IMR-90 (cell line): ENCODE data around the gene PRPSAP1. TPM values are rescaled to one million over a fixed set of nuclear protein-coding genes. Genes with fewer than 3 reads are reported as not detected.
A peak's percentile ranks its signal among the peaks of the same experiment; 100 is the strongest.
"Not testable (repeated sequence)": the region's sequence is repeated elsewhere in the genome, so short reads cannot be mapped to it uniquely, and the experiment has no call there.

Experiments
- ATAC-seq: fragments of 200-7000 bp; cut with Tn5 transposase; 2 replicates; pipeline ENCODE4 v1.9.1; 2020; ENCODE audit warnings: low read depth, mild to moderate bottlenecking, moderate library complexity
- BruUV-seq: library from RNA; stranded (reverse); fragments of 400-500 nt; replicated peaks from 2 replicates; lab custom pipeline; 2021; lab: Mats Ljungman, UMichigan
- CTCF ChIA-PET: fragments of 300-600 bp; formaldehyde crosslinking; extraction: SDS; loops from one replicate; lab custom pipeline; 2021; ENCODE audit warnings: antibody characterized with exemption; lab: Yijun Ruan, JAX
- POLR2A ChIA-PET: fragments of 300-600 bp; sonication (Branson Sonifier 250); formaldehyde crosslinking; loops from one replicate; lab custom pipeline; 2022; ENCODE audit warnings: antibody characterized with exemption; ENCODE audit not compliant: unreplicated experiment; lab: Charles Lee
- DNase-seq: peaks from one replicate; pipeline ENCODE4 v3.0.0; 2013
- H2AFZ ChIP-seq: replicated peaks from 2 replicates; pipeline ENCODE3; 2013; ENCODE audit warnings: low read length, mild to moderate bottlenecking; ENCODE audit not compliant: poor library complexity
- H2AK5ac ChIP-seq: 2 replicates; pipeline ENCODE4 v1.6.1; 2013; ENCODE audit warnings: low read depth, low read length, inconsistent platforms
- H2AK9ac ChIP-seq: replicated peaks from 2 replicates; pipeline ENCODE3; 2013; ENCODE audit warnings: mild to moderate bottlenecking, low read depth, low read length, moderate library complexity; ENCODE audit not compliant: poor library complexity
- H2BK120ac ChIP-seq: 2 replicates; pipeline ENCODE4 v1.6.1; 2013; ENCODE audit warnings: low read depth, low read length, inconsistent platforms
- H2BK15ac ChIP-seq: 3 replicates; pipeline ENCODE4 v1.6.1; 2013; ENCODE audit warnings: low read depth, low read length, inconsistent platforms
- H2BK20ac ChIP-seq: 2 replicates; pipeline ENCODE4 v1.6.1; 2013; ENCODE audit warnings: low read depth, mild to moderate bottlenecking, inconsistent platforms, low read length, moderate library complexity
- H2BK5ac ChIP-seq: 2 replicates; pipeline ENCODE4 v1.6.1; 2013; ENCODE audit warnings: mild to moderate bottlenecking, low read depth, low read length, inconsistent platforms; ENCODE audit not compliant: poor library complexity, severe bottlenecking
- H3K14ac ChIP-seq: replicated peaks from 2 replicates; pipeline ENCODE4 v1.6.1; 2013; ENCODE audit warnings: low read depth, low read length, inconsistent platforms
- H3K18ac ChIP-seq: 2 replicates; pipeline ENCODE4 v1.6.1; 2013; ENCODE audit warnings: low read depth, low read length, control low read depth
- H3K23ac ChIP-seq: 2 replicates; pipeline ENCODE4 v1.6.1; 2013; ENCODE audit warnings: low read depth, low read length, inconsistent platforms
- H3K27ac ChIP-seq: 2 replicates; pipeline ENCODE4 v1.5.1; 2013; ENCODE audit warnings: mild to moderate bottlenecking, control low read depth, low read length; ENCODE audit not compliant: insufficient read depth
- H3K27me3 ChIP-seq: 2 replicates; pipeline ENCODE4 v1.6.1; 2013; ENCODE audit warnings: low read length; ENCODE audit not compliant: control insufficient read depth, insufficient read depth
- H3K36me3 ChIP-seq: 2 replicates; pipeline ENCODE4 v1.6.1; 2013; ENCODE audit warnings: low read length, mixed read lengths; ENCODE audit not compliant: control insufficient read depth, insufficient read depth
- H3K4ac ChIP-seq: 2 replicates; pipeline ENCODE4 v1.6.1; 2013; ENCODE audit warnings: low read depth, low read length, inconsistent platforms
- H3K4me1 ChIP-seq: 2 replicates; pipeline ENCODE4 v1.6.1; 2013; ENCODE audit warnings: low read length, mixed read lengths; ENCODE audit not compliant: control insufficient read depth, insufficient read depth
- H3K4me2 ChIP-seq: 2 replicates; pipeline ENCODE4 v1.6.1; 2013; ENCODE audit warnings: low read depth, mild to moderate bottlenecking, control low read depth, low read length, moderate library complexity
- H3K4me3 ChIP-seq: 2 replicates; pipeline ENCODE4 v1.5.1; 2013; ENCODE audit warnings: low read depth, mild to moderate bottlenecking, control low read depth, low read length, moderate library complexity; ENCODE audit not compliant: insufficient read depth
- H3K56ac ChIP-seq: 2 replicates; pipeline ENCODE4 v1.6.1; 2013; ENCODE audit warnings: low read length, inconsistent platforms; ENCODE audit not compliant: insufficient read depth; ENCODE audit errors: extremely low read depth
- H3K79me1 ChIP-seq, 2 experiments: 2 replicates each; pipeline ENCODE4 v1.6.1; 2013; ENCODE audit warnings: low read length in 2 of 2, inconsistent platforms in 1 of 2, low read depth in 1 of 2
- H3K9ac ChIP-seq: 2 replicates; pipeline ENCODE4 v1.6.1; 2013; ENCODE audit warnings: low read depth, low read length, control low read depth
- H3K9me1 ChIP-seq: 2 replicates; pipeline ENCODE4 v1.6.1; 2013; ENCODE audit warnings: low read length, inconsistent platforms; ENCODE audit not compliant: insufficient read depth
- H3K9me3 ChIP-seq: 2 replicates; pipeline ENCODE4 v1.6.1; 2013; ENCODE audit warnings: low read length; ENCODE audit not compliant: control insufficient read depth, insufficient read depth
- H4K20me1 ChIP-seq: 2 replicates; pipeline ENCODE4 v1.6.1; 2013; ENCODE audit warnings: low read length, inconsistent platforms; ENCODE audit not compliant: insufficient read depth
- H4K5ac ChIP-seq: 2 replicates; pipeline ENCODE4 v1.6.1; 2013; ENCODE audit warnings: mild to moderate bottlenecking, low read depth, low read length, control low read depth
- H4K8ac ChIP-seq, 2 experiments: 2 replicates each; pipeline ENCODE4 v1.6.1; 2013; ENCODE audit warnings: low read depth in 2 of 2, low read length in 2 of 2, control low read depth in 1 of 2, inconsistent platforms in 1 of 2
- H4K91ac ChIP-seq: 2 replicates; pipeline ENCODE4 v1.6.1; 2013; ENCODE audit warnings: low read depth, low read length, inconsistent platforms; ENCODE audit not compliant: insufficient read depth
- CEBPB ChIP-seq: IDR thresholded peaks from 2 replicates; pipeline ENCODE4 v1.6.1; 2012; ENCODE audit warnings: low read depth, low read length, improper control_type of control experiment
- MAFK ChIP-seq: IDR thresholded peaks from 2 replicates; pipeline ENCODE4 v1.6.1; 2012; ENCODE audit warnings: low read depth, low read length, improper control_type of control experiment
- MAZ ChIP-seq: IDR thresholded peaks from 2 replicates; pipeline ENCODE4 v1.6.1; 2012; ENCODE audit warnings: low read depth, mild to moderate bottlenecking, low read length, improper control_type of control experiment, moderate library complexity, borderline replicate concordance
- POLR2A ChIP-seq: IDR thresholded peaks from 2 replicates; pipeline ENCODE4 v1.6.1; 2012; ENCODE audit warnings: mild to moderate bottlenecking, low read depth, low read length
- WGBS, 2 experiments: methylation state at CpG; one replicate each; pipeline versions ENCODE4 v1.1.5 to v1.1.7; 2013; ENCODE audit warnings: missing lambda C conversion rate in 2 of 2; ENCODE audit not compliant: insufficient read length in 1 of 2; ENCODE audit errors: extremely low coverage in 2 of 2; 5-methylcytosine and 5-hydroxymethylcytosine counted together
- dilution Hi-C: fragments of 300-500 bp; cut with HindIII; formaldehyde crosslinking; loops from one replicate; pipeline ENCODE4 v1.14.3; 2018; ENCODE audit warnings: low sequenced_read_pairs; ENCODE audit not compliant: unreplicated experiment
- in situ Hi-C: fragments of 300-500 bp; cut with MboI; formaldehyde crosslinking; loops from 3 replicates; pipeline ENCODE4 v1.14.3; 2019; ENCODE audit warnings: low sequenced_read_pairs, inconsistent platforms, mixed read lengths
- intact Hi-C: fragments of 100-400 bp; cut with micrococcal nuclease; formaldehyde crosslinking; loops from 2 replicates; pipeline ENCODE4 v1.10.0; 2022
- polyA plus RNA-seq, 3 experiments: library from polyadenylated mRNA; depleted of rRNA; stranded (reverse); fragments of >200 nt; gene quantifications; 2 replicates each; pipeline ENCODE4 v1.2.3, GENCODE V29; 2012; ENCODE audit warnings: low replicate concordance in 1 of 3
- total RNA-seq: library from RNA; depleted of rRNA; stranded (reverse); fragments of >200 nt; gene quantifications from 2 replicates; pipeline ENCODE4 v1.2.3, GENCODE V29; 2012

Gene PRPSAP1
- total and polyA plus RNA-seq, 2 of the 4 experiments (the other 2 are of a cell fraction), result 34.4 to 48.6 TPM

DNA sequence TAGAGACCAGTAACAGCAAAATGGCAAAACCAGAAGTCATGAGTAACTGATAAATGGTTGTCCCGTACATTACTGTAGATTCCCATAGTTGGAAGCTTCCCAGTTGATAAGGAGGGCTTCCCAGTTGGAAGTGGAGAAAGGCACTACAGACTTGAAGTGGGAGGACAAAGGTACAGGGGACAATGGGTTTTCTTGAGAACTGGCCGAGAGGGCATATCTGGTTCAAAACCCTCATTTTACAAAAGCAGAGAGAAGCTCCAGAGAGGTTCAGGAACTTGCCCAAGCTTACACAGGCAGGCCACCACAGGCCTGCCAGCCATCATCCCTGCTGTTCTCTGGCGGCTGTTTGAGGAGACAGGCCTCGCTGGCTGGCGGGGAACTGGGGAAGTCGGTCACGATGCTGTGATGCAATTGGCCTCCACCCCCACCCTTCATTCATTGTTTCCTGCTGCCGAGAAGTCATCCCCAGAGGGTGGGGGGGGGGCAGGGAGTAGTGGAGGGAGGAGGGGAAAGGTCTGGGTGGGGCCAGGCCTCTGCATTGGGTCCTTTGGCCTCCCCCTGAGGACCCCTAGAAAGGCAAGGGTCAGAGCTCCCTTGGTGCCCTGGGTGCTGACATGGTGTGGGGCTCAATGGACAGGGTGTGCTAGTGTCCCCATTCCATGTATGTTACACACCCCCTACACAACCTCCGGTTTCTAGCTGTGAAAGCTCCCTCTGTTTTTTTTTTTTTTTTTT, 85.5 kb downstream of the PRPSAP1 start:
- H3K14ac ChIP-seq, result peak overlapping the region; percentile 4; the same call in 1 of the 2 replicates
- ChIA-PET POLR2A (interaction anchor here (0.5 kb wide), 1 partner anchor 108 kb away, joined by 4 read pairs; no protein-coding TSS in a partner anchor), CTCF (no interaction called here)
- no peaks in the 10 kb centered on the region for H3K27me3 ChIP-seq
- no peaks in the 10 kb centered on the region for H4K20me1 ChIP-seq
- no peak overlapping the region for H2BK120ac ChIP-seq
- no peak overlapping the region for H3K18ac ChIP-seq
- in situ Hi-C loops (no loop called here), dilution Hi-C loops (no loop called here), intact Hi-C loops (loop anchor here (5.0 kb wide), 1 partner anchor 131 kb away; no protein-coding TSS in a partner anchor)
- peak overlapping the region; percentile 26; the same call in 1 of the 2 replicates for H3K27ac ChIP-seq
- TF ChIP-seq CEBPB (peak; percentile 71), MAFK (no peak), MAZ (0 out of 2 replicates have a peak, but pooled peaks have one; percentile 12), POLR2A (peak; percentile 37; the same call in 1 of the 2 replicates)
- DNase-seq (peak; percentile 45), ATAC-seq (no peak)
- WGBS, 2 experiments, result no CpG with 5 or more reads among the region's 9 CpGs
- peaks cover 32 to 64% of the 10 kb centered on the region in 2 experiments for H3K79me1 ChIP-seq
- no peak overlapping the region for H2AFZ ChIP-seq
- H4K91ac ChIP-seq, result no peak overlapping the region; the same call in 1 of the 2 replicates
- H2AK5ac ChIP-seq, result peak overlapping the region; percentile 90; the same call in 1 of the 2 replicates
- H3K56ac ChIP-seq, result peak overlapping the region; percentile 14; the same call in 1 of the 2 replicates
- H3K9me1 ChIP-seq, result peaks cover 10% of the 10 kb centered on the region
- H2BK20ac ChIP-seq, result no peak overlapping the region; the same call in 1 of the 2 replicates
- H2AK9ac ChIP-seq, result no peak overlapping the region
- no peak overlapping the region for H3K9ac ChIP-seq
- H3K4me1 ChIP-seq, result peaks cover 10% of the 10 kb centered on the region
- no TSS peak for BruUV-seq
- H3K4me3 ChIP-seq, result no peak overlapping the region
- peaks cover 8% of the 10 kb centered on the region for H3K36me3 ChIP-seq
- H3K23ac ChIP-seq, result peak overlapping the region; percentile 21; the same call in 1 of the 2 replicates
- H2BK15ac ChIP-seq, result no peak overlapping the region; the same call in 2 of the 3 replicates
- 0 out of 2 replicates have a peak overlapping the region, but pooled peaks have one; percentile 21 for H4K5ac ChIP-seq
- peak overlapping the region; percentile 69 to 74; a peak in 2 of 4 replicates for H4K8ac ChIP-seq
- no peak overlapping the region for H3K4me2 ChIP-seq
- no peak overlapping the region for H3K4ac ChIP-seq
- H3K9me3 ChIP-seq, result no peaks in the 10 kb centered on the region
- H2BK5ac ChIP-seq, result peak overlapping the region; percentile 12

DNA sequence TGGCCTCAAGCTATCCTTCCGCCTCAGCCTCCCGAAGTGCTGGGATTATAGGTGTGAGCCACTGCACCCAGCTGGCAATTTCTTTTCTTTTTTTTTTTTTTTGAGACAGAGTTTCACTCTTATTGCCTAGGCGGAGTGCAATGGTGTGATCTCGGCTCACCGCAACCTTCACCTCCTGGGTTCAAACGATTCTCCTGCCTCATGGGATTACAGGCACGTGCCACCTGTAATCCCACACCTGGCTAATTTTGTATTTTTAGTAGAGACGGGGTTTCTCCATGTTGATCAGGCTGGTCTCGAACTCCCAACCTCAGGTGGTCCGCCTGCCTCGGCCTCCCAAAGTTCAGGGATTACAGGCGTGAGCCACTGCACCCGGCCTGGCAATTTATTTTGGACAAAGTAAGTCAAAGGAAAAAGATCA, 86.1 kb downstream of the PRPSAP1 start:
- H4K91ac ChIP-seq, H3K18ac ChIP-seq, H3K9me1 ChIP-seq, H3K4me2 ChIP-seq, H3K4me3 ChIP-seq, DNase-seq, H2BK15ac ChIP-seq, H2BK120ac ChIP-seq, H3K36me3 ChIP-seq, H3K9me3 ChIP-seq, H3K14ac ChIP-seq, in situ Hi-C loops, CTCF ChIA-PET, H3K4me1 ChIP-seq, ATAC-seq, H3K27me3 ChIP-seq, H3K9ac ChIP-seq, H3K23ac ChIP-seq, H4K20me1 ChIP-seq, dilution Hi-C loops, H2AK9ac ChIP-seq, H3K4ac ChIP-seq, H2BK20ac ChIP-seq, H4K5ac ChIP-seq, H2AFZ ChIP-seq, H3K27ac ChIP-seq: not testable (repeated sequence)
- POLR2A ChIA-PET, result interaction anchor here (0.5 kb wide), 3 partner anchors 51 to 292 kb away, joined by 3 to 5 read pairs (median 3); no protein-coding TSS in a partner anchor
- Histone ChIP-seq H2AK5ac (peak overlapping the region; percentile 1; the same call in 1 of the 2 replicates), H3K56ac (peak overlapping the region; percentile 14; the same call in 1 of the 2 replicates), H3K79me1 (peaks cover 32 to 67% of the 10 kb centered on the region in 2 experiments), H2BK5ac (peak overlapping the region; percentile 12), H4K8ac (peak overlapping the region in 1 of 2 experiments; percentile 74; a peak in 1 of 4 replicates)
- TSS peak; percentile 39 for BruUV-seq
- 100% methylated on average over 5 of the region's 13 CpGs; no CpG with 5 or more reads in 1 of the 2 experiments for WGBS, 2 experiments
- intact Hi-C loops, result loop anchor here (5.0 kb wide), 1 partner anchor 130 kb away; no protein-coding TSS in a partner anchor
